Measurements from ENCODE around the gene FAM24A. TPM values are rescaled to one million over a fixed set of nuclear protein-coding genes. Genes with fewer than 3 reads are reported as not detected.

The FAM24A gene
- total RNA-seq = not detected in 2 replicates

GRCh38 chr10:122910310-122910709 lies at the start of gene FAM24A:
Gene FAM24A (plus strand): TSS chr10:122910610. CDS start chr10:122911635, 1,025 bp downstream.

GRCh38 chr10:122879339-122880273 lies 30.8 kb upstream of the FAM24A start, which contains the start of gene FAM24B:
Gene FAM24B (minus strand): TSS chr10:122879581. CDS start chr10:122850515, 29,066 bp downstream.

GRCh38 chr10:122953902-122954730 lies 43.7 kb downstream of the FAM24A start, which contains the start of gene C10orf88:
Gene C10orf88 (minus strand): TSS chr10:122954227. CDS start chr10:122954178, 49 bp downstream.

Other genes starting within 250 kb of the FAM24A start
- not detected in 2 replicates for gene C10orf120, start 210.8 kb upstream of the FAM24A start, total RNA-seq
- 0.18 and 0.29 TPM in 2 replicates for gene CUZD1, start 64.8 kb upstream of the FAM24A start, total RNA-seq
- 4.0 and 7.4 TPM in 2 replicates for gene FAM24B, start 31.0 kb upstream of the FAM24A start, total RNA-seq
- 4.6 and 4.9 TPM in 2 replicates for gene C10orf88, start 43.6 kb downstream of the FAM24A start, total RNA-seq
- 1.6 and 3.2 TPM in 2 replicates for gene PSTK, start 69.8 kb downstream of the FAM24A start, total RNA-seq
- 1.9 and 2.0 TPM in 2 replicates for gene IKZF5, start 98.2 kb downstream of the FAM24A start, total RNA-seq
- 4.3 and 4.8 TPM in 2 replicates for gene ACADSB, start 98.4 kb downstream of the FAM24A start, total RNA-seq
- not detected in 2 replicates for gene HMX3, start 225.4 kb downstream of the FAM24A start, total RNA-seq
- gene HMX2, start 237.5 kb downstream of the FAM24A start, total RNA-seq = not detected in 2 replicates
- 142 and 222 TPM in 2 replicates for gene BUB3, start 243.8 kb downstream of the FAM24A start, total RNA-seq

All from myometrial cell (primary cell).